Mesothelial cell of epicardium (in vitro differentiated cells): Measurements from ENCODE around the gene COL4A2. TPM values are rescaled to one million over a fixed set of nuclear protein-coding genes. Genes with fewer than 3 reads are reported as not detected.
A peak's percentile ranks its signal among the peaks of the same experiment; 100 is the strongest.

Experiments used
- DNase-seq, 2 experiments: peaks; one replicate each; pipeline ENCODE4 v3.0.0; 2021; ENCODE audit warnings: low spot score in 2 of 2; ENCODE audit not compliant: unreplicated experiment in 2 of 2
- H3K27ac Mint-ChIP-seq: 2 replicates; pipeline ENCODE4 v1.8.0; 2021; ENCODE audit warnings: mixed read lengths
- H3K27me3 Mint-ChIP-seq: 2 replicates; pipeline ENCODE4 v1.8.0; 2021; ENCODE audit warnings: low read depth, mixed read lengths
- H3K36me3 Mint-ChIP-seq: 2 replicates; pipeline ENCODE4 v1.8.0; 2021; ENCODE audit warnings: mixed read lengths
- H3K4me1 Mint-ChIP-seq: 2 replicates; pipeline ENCODE4 v1.8.0; 2021; ENCODE audit warnings: mixed read lengths
- H3K4me3 Mint-ChIP-seq: 2 replicates; pipeline ENCODE4 v1.8.0; 2021; ENCODE audit warnings: mild to moderate bottlenecking, moderate library complexity, mixed read lengths
- H3K9me3 Mint-ChIP-seq: 2 replicates; pipeline ENCODE4 v1.8.0; 2021; ENCODE audit warnings: mixed read lengths
- CTCF ChIP-seq: fragments of 200-600 bp; sonication (generic); IDR thresholded peaks from one replicate; pipeline ENCODE4 v1.5.0; 2021; ENCODE audit warnings: antibody characterized with exemption; ENCODE audit not compliant: unreplicated experiment
- total RNA-seq: library from RNA; stranded (reverse); gene quantifications from 3 replicates; pipeline ENCODE4 v1.2.1, GENCODE V29; 2021

COL4A2 gene
- total RNA-seq, 1 donor from 2014 or later, result 469 TPM

GRCh38 chr13:110342474-110342873 lies 35.4 kb downstream of the COL4A2 start:
- Mint-ChIP-seq H3K27ac (no peak overlapping the region), H3K4me3 (no peak overlapping the region), H3K9me3 (no peaks in the 10 kb centered on the region), H3K36me3 (peaks cover 2% of the 10 kb centered on the region), H3K4me1 (peaks cover 42% of the 10 kb centered on the region), H3K27me3 (no peaks in the 10 kb centered on the region)
- TF ChIP-seq CTCF, result no peak
- no peak for DNase-seq

DNA sequence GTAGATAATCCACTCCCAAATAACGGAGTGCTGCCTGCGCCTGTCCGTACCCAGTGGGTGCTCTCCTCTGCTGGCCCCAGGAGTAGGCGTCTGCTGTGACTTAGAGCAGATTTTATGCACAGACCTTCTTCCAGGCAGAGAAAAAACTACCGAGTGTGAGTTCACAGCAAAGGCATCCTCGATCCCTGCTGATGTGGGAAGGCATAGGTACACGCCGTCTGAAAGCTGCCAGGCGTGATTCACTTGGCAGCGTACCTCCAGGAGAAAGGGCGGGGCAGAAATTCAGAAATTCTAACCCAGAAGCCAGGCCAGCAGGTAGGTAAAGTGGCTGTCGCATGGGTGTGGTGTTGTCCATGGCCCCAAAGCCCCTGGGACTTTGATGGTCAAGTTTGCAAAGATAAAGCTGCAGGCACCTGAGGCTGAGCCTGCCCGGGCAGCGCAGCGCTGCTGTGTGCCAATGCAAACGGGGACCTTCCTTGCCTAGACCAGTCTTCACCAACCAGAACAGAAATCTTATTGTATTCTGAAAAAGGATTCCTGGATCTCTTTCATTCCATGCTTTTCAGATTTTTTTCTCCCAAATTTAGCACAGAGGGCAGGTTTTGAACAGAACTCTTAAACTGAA lies 36.3 kb downstream of the COL4A2 start:
- Mint-ChIP-seq H3K9me3 (no peaks in the 10 kb centered on the region), H3K27ac (peak overlapping the region; percentile 54), H3K27me3 (no peaks in the 10 kb centered on the region), H3K36me3 (peaks cover 2% of the 10 kb centered on the region), H3K4me1 (peaks cover 42% of the 10 kb centered on the region), H3K4me3 (no peak overlapping the region)
- no peak for DNase-seq
- TF ChIP-seq CTCF, result no peak

DNA sequence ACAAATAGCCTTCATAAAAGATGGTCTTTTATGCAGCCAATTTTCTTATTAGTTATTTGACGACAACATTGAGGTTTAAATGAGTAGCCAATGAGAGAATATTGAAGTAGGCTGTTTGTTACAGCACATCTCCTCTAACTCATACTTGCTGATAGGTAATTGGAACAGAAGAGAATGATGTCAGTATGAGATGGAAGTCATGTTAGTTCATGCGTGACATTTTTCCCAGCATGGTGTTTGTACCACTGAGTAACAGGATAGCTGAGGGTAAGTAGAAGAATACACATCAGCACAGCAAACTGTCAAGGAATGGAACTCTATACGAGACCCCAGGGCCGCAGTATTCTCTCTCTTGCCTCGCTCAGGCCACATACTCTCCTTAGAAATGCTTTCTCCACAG lies 37.2 kb downstream of the COL4A2 start:
- no peak for DNase-seq
- Mint-ChIP-seq H3K36me3 (peaks cover 2% of the 10 kb centered on the region), H3K27ac (no peak overlapping the region), H3K4me3 (no peak overlapping the region), H3K9me3 (no peaks in the 10 kb centered on the region), H3K27me3 (no peaks in the 10 kb centered on the region), H3K4me1 (peaks cover 33% of the 10 kb centered on the region)
- TF ChIP-seq CTCF, result no peak

- peaks cover 27% of the 10 kb centered on the region for H3K4me1 Mint-ChIP-seq
- no peaks in the 10 kb centered on the region for H3K9me3 Mint-ChIP-seq
- H3K27me3 Mint-ChIP-seq, result no peaks in the 10 kb centered on the region
- no peak overlapping the region for H3K27ac Mint-ChIP-seq
- no peak overlapping the region for H3K4me3 Mint-ChIP-seq
- no peak for DNase-seq
- peaks cover 2% of the 10 kb centered on the region for H3K36me3 Mint-ChIP-seq
- no peak for TF ChIP-seq CTCF
These were observed 38.2 kb downstream of the COL4A2 start for GRCh38 chr13:110345266-110345665.

GRCh38 chr13:110345701-110346100 lies 38.6 kb downstream of the COL4A2 start:
- H3K36me3 Mint-ChIP-seq, result peaks cover 2% of the 10 kb centered on the region
- H3K27ac Mint-ChIP-seq, result no peak overlapping the region
- H3K9me3 Mint-ChIP-seq, result no peaks in the 10 kb centered on the region
- no peak for TF ChIP-seq CTCF
- DNase-seq, result no peak
- no peaks in the 10 kb centered on the region for H3K27me3 Mint-ChIP-seq
- peaks cover 23% of the 10 kb centered on the region for H3K4me1 Mint-ChIP-seq
- no peak overlapping the region for H3K4me3 Mint-ChIP-seq

DNA sequence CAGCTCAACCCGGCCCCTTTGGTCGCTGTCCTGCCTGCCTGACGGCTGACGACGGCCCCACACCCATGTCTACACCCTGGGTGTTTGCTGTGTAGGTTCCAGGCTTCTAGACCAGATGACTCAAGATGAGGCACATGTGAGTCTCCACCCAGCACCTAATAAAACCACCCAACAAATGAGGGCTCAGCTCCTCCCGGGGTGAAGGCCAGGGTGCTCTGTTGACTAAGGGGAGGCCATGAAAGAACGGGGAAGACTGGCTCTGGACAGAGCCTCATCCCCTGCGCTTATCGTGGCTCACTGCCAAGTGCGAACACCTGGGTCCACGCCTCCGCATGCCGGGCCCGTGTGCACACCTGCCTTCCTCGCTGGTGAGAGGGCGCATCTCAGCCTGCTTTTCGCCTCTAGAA lies 39.6 kb downstream of the COL4A2 start:
- no peak for TF ChIP-seq CTCF
- Mint-ChIP-seq H3K27ac (no peak overlapping the region), H3K4me1 (peaks cover 13% of the 10 kb centered on the region), H3K4me3 (no peak overlapping the region), H3K9me3 (no peaks in the 10 kb centered on the region), H3K36me3 (peaks cover 2% of the 10 kb centered on the region), H3K27me3 (no peaks in the 10 kb centered on the region)
- DNase-seq, result no peak
